HG02884 (cell line): ENCODE results near the gene STK25.

Source experiments
- ATAC-seq: cut with Tn5 transposase; IDR thresholded peaks from one replicate; pipeline ENCODE4 v1.9.1; 2021; ENCODE audit warnings: mild to moderate bottlenecking, moderate library complexity; ENCODE audit not compliant: unreplicated experiment

STK25 gene

DNA sequence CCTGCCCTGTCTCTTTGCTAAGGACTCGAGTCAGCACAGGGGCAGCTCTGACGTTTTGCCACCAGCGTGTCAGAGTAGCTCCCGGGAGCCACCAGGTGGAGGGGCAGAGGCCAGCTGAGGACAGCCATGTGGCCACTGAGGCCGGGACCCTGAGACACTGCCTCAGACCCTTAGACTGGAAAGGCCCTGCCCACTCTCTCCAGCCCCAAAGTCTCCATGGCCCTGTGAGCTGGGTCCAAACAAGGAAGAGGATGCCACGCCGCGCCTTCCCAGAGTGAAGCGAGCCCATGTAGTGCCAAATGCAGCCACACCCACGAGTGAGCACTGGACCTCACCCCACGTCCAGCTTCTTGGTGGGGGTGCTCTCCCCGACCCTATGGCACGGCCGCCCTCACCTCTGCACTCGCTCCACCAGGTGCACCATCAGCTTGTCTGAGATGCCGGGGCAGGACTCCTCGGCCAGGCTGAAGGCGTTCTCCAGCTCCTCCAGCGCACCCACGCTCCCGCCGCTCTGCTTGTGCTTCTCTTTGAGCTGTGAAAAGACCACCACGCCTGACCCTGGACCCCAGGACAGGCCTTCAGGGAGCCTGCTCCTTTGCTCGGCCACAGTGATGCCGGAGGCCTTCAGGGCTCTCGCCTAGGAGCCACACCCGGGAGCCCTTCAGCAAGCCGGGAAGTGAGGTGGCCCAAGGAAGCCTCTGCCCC, 12.2 kb downstream of the STK25 start:
- ATAC-seq = no peak

DNA sequence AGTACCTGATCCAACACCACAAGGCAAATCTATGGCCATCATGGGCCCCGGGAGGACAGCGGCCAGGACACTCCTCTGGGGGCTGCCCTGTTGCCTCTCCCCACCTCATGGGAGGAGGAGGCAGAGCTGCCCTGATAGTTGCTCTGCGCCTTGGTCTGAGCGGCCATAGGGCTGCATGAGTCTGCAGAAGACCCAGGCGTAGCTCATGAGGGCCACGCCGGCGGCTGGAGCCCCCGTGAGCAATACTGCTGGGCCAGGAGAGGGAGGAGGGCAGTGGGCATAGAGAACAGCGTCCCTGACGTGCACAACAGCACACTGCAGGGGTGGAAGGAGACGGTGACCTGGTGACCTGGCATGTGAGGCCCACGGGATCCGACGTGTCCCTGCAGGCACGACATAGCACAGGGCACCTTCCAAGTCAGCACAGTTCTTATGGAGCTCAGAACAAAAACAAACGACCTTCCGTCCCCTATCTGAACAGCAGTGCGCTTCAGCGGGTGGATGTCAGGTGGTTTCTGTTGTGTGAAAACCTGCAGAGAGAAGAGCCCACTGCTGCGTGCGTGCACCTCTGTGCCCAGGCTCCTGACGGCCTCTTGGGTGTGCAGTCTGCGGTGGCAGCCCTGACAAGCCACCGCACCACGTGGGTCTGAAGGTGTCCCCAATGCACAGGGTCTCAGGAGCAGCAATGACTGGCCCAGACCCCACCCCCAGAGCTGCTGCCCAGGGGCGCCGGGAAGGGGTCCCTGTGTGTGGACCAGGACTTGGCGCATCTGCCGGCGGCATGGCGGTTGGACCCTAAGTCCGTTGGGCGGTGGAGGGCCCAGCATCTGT, 13.0 kb downstream of the STK25 start:
- ATAC-seq = no peak

DNA sequence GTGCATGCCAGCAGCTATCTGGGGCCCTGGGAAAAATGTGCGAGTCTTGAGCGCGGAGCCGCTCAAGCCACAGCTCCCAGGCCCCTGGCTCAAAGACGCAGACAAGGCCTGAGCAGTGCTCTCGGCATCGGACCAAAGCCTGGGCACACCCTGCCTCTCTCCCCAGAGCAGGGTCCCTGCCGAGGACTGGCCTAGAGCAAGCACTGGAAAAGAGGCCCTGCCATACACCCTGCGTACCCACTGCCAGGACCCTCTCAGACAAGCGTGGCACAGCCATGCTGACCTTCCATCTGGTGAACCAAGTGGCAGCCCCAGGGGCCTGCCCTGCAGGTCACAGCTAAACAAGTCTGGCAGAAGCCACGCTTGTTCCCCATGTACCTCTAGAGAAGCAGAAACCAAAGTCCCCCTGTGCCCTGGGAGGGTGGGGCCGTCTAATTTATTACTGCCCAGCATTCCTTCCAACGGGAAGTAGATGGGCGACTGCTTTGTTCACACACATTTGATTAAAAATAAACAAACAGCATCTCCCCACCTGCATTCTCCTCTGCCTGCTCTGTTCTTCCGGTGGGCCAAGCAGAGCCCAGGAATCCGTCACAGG, 14.0 kb downstream of the STK25 start:
- ATAC-seq = no peak

DNA sequence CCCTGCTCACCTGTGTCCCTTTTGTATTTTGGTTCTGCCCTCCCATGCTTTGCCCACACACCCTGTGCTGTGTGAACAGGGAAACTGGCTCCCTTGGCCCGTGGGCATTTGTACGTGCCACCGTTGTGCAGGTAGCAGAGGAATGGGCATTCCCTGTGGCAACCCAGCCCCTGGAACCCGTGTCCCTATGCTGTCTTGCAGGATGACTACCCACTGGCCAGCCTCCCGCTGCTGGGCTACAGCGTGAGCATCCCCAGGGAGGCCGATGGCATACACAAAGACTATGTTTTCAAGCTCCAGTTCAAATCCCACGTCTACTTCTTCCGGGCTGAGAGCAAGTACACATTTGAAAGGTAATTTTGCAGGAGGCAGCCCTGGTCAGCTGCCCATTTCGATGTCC, 15.3 kb downstream of the STK25 start:
- ATAC-seq = no peak

DNA sequence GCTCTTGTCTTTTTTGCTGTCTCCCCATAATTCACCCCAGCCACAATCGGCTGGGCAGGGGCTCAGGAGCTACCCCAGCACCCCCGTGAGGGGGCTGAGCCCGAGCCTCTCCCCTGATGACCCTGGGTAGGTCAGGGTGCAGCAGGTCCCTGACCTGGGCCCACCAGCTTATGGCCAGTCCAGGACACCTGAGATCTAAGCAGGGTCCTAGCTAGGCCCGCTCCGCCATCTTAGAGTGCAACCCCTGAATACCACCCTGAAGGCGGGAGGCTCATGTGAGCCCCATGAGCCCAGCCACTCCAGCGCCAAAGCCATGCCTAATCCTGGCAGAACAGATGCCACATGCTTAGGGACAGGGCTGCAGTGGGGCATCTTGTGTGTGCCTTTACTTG, 16.2 kb downstream of the STK25 start:
- ATAC-seq = no peak

DNA sequence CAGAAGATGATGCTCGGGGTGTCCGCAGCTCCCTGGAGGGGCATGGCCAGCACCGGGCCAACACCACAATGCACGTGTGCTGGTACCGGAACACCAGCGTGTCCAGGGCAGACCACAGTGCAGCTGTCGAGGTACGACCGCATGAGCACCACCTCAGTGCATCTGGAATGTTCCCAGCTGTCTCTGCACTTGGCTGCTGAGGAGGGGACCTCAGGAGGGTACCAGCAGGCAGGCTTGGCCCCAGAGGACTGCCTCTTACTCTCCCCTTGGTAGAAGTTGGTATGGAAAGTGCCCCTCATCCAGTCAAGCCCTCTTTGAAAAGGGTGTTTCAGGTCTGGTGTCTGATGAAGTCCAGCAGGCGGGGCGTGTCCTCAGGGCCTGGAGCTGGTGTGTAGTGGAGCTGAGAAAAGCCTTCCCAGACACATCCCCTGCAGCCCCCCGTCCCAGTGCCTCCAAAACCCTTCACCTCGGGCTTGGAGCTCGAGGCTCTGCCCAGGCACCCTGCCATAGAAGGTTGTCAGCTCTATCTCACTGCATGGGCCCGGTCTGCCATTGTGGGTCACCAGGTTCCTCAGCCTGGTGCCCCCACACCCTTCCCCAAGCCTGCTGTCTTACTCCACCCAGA, 16.7 kb downstream of the STK25 start:
- no peak for ATAC-seq

DNA sequence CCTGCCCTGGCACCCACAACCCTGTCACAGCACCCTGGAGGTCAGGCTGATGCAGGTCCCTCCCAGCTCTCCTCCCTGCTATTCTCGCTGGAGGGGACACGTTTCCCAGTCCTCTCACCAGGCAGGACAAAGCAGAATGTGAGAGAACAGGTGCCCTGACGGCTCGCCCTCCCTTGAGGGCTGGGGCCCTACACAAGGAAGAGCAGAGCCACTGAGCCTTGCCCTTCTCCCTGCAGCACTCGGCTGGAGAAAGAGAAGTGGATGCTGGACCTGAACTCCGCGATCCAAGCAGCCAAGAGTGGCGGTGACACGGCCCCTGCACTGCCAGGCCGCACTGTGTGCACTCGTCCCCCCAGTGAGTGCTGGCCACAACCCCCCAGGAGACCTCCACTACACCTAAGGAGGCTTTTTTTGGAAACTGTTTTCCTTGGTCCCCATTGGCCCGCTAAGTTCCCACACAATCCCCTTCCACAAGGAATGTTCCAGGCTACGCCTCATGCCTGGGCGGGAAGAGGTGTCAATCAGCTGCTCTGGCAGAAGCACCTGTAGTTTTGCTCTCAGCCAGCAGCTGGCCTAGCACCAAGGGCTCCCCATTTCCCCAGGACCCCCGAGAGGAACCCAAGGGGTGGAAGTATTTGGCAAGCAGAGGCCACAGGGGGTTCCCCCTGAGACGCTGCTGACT, 17.4 kb downstream of the STK25 start:
- ATAC-seq = no peak

DNA sequence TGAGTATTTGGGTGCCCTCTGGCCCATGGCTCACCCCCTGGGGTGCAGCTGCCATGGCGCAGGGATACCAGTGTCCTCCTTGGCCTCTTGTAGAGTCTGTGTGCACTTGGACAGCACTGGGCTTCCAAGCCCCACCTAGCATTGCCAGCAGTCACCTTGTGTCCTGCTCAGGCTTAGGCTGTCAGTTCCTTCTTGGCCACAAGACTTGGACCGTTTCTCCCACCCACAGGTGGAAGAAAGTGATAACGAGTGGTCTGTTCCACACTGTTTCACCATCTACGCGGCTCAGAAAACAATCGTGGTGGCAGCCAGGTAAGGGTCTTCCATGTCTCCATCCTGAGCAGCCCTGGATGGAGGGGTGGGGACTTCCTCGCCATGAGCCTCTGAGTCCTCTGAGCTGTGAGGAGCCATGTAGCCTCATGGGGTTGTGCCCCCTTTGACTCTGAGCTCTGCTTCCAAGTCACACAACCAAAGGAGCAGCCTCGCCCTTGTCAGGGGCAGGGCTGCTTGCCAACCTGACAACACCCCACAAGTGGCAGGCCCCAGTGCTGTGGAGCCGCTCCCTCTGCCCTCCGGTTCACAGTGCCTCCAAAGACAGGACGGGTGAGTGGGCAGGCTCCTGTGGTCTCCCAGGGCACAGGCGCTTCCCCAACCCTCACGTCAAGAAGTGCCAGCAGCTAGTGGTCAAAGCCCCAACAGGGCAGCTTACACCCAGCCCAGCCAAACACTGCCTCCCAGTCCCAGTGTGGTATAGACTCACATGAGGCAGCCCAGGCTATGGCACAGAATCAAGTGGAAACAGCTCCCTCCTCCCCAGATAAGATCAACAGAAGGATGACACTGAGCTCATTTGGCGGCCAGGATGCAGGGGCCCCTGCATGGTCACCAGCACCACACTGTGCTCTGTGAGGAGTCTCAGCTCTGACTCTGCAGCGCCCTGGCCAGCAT, 18.4 kb downstream of the STK25 start:
- no peak for ATAC-seq

DNA sequence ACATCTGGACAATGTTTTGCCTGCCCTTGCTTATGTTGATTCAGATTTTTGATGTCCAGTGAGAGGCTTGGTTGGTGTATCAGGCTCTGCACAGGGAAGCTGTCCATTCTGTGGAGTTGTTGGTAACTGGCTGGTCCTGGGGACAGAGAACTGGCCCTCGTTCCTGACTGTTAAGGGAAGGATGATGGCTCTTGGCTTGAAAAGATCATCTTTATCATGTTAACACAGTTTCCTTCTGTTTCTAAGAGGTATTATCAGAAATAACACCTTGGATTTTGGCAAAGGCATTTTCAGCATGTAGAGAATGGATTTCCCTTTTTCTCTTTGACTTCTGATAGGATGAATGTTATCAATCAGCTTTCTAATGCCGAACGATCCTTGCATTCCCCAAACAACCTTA, 19.3 kb downstream of the STK25 start:
- no peak for ATAC-seq

DNA sequence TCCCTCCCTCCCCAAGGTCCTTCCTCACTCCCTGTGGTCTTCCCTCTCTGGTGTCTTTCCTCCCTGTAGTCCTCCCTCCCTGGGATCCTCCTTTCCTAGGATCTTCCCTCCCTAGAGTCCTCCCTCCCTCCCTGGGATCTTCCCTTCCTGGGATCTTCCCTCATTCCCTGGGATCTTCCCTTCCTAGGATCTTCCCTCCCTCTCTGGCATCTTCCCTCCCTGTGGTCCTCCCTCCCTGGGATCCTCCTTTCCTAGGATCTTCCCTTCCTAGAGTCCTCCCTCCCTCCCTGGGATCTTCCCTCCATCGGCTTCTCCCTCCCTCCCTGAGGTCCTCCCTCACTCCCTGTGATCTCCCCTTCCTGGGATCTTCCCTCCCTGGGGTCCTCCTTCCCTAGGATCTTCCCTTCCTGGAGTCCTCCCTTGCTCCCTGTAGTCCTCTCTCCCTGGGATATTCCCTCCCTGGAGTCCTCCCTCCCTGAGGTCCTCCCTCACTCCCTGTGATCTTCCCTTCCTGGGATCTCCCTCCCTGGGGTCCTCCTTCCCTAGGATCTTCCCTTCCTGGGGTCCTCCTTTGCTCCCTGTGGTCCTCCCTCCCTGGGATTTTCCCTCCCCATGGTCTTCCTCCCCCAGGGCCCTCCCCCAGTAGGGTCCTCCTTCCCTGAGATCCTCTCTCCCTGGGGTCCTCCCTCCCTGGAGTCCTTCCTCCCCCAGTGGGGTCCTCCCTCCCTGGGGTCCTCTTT, 23.0 kb downstream of the STK25 start:
- no peak for ATAC-seq

DNA sequence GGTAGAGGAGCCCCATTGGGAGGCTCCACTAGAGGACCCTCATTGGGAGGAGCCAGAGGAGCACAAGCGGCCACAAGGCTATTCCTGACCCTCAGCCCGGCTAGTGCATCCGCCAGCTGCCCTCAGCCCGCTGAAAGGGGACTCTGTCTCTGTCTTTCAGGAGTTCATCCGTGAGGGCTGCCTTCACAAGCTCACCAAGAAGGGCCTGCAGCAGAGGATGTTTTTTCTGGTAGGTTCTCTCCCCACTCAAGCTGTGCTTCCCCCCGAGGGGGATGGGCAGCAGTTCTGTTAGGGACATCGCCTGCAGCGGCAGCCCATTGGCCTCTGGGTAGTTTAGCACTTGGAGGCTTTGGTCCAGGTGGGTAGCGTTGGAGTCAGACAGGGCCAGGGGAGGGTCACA, 25.1 kb downstream of the STK25 start:
- no peak for ATAC-seq

DNA sequence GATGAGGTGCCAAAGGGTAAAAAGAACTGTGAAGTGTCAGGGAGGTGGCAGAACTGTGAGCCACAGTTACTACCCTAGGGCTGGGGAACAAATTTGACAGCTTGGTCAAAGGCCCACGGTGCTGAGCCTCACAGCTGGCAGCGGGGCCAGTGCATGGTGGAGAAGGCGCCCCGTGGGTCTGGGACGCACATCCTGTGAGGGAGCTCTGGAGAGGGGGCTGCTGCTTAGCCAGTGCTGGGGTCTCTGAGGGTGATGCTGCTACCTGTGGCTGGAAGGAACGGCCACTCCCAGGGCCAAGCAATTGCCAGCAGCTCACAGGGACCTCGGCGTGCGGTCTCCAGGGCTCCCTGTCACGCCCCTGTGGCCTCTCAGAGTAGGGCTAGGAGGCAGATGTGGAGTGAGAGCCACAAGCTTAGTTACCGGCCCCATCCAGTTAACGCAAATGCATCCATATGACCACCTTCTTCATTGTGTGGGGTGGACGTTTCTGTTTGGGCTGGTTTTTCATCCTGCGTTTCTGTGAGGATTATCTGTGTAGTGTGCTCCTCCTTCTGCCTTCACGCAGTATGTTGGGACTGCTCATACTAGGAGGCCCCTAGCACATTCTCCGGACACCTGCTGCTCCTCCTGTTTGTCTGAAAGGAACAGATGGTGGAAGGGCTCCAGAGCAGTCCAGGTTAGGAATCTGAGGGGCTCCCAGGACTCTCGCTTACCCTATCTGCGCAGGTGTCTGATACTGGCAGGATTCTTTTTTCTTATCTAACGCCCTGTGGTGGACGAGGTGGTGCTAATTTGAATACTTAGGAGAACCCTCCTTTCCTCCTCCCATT, 26.0 kb downstream of the STK25 start:
- ATAC-seq = no peak

DNA sequence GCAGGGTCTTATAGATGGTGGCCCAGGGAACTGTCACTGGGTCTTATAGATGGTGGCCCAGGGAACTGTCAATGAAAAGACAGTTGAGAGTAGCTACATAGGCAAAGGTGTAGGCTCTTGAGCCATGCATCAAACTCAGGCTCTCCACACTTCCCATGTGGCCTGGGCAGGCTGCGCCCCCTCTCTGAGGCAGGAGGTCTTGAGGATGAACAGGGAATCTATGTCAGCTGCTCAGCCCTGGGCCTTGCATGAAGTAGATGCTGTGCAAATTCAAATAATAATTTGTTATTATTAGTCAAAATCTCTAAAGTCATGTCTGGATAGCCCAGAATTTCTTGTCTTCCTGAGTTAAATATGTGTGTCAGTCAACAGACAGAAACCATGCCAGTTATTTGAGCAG, 26.7 kb downstream of the STK25 start:
- ATAC-seq = no peak

DNA sequence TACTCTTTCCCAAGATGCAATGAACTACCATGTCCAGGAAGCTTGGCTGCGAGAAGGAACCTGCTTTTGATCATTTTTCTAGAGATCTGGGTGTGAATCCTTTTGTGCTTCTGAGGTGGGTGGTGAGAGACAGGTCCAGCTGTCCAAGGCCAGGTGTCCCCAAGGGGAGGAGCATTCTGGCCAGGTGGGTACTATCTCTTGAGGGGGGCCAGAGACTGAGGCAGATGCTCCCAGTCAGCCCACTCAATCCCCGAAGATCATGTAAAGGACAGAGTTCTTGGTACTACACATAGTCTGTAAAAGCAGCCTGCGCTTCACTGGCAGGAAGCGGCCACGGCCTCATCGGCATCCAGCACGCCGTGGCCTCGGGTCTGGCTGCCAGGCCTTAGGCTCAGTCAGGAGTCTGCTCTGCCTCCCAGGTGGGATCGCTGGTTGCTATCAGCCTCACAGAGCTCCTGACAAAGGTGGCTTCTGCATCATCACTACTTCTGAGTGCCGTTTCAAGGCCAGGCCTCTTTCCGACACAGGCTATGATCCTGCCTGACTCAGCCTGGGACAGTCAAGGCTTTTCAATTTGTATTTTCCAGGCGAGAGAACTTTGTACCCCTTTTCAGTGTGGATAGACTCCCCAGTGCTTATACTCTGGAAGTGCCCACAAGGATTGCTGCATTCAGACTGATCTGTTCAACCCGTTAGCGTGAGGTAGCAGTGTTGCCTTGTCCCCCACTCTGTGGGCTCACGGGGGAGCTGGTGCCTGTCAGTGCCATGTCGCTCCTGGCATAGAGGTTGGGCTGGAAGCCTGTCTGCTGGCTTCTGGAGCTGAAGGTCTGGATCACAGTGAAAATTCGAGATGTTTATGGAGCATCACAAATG, 29.1 kb downstream of the STK25 start:
- ATAC-seq = no peak

DNA sequence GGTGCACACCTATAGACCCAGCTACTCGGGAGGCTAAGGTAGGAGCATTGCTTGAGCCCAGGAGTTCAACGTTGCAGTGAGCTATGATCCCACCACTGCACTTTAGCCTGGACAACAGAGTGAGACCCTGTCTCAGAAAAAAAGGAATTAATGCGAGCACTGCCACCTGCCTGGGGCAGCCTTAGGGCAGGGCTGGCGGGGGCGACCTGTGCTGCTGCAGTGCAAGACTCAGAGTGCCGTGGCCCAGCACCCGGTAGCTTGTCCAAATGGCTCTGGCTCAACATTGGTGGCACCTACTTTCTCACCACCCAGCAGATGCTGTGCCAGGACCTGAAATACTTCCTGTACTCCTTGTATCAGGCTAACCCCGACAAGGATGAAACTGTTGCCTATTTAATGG, 30.2 kb downstream of the STK25 start:
- ATAC-seq = no peak

DNA sequence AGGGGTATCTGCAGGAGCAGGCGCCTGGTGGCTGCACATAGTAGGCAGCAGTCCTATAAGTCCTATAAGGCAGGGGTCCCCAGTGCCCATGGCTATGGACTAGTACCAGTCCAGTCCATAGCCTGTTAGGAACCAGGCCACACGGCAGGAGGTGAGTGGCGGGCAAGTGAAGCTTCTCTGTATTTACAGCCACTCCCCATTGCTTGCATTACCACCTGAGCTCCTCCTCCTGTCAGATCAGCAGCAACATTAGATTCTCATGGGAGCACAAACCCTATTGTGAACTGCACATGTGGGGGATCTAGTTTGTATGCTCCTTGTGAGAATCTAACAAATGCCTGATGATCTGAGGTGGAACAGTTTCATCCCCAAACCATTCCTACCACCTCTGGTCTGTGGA, 33.1 kb downstream of the STK25 start:
- no peak for ATAC-seq

DNA sequence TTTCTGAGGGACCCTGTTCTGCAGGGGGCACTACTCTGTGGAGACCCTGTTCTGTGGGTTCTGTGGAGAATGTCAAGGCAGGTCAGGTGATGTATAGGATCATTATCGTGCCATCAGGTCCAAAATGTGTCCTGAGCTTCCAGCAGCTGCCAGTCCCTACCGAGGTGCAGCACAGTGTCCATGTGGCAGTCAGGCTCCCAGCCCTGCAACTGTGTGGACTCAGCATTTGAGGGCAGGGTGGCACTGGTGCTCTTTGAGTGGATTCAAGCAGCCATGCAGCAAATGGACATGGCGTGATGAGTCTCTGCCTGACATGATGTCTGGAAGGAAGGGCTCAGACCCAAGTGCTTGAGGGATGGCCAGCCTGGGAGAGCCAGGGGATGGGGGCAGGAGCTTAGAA, 35.0 kb downstream of the STK25 start:
- ATAC-seq = no peak

DNA sequence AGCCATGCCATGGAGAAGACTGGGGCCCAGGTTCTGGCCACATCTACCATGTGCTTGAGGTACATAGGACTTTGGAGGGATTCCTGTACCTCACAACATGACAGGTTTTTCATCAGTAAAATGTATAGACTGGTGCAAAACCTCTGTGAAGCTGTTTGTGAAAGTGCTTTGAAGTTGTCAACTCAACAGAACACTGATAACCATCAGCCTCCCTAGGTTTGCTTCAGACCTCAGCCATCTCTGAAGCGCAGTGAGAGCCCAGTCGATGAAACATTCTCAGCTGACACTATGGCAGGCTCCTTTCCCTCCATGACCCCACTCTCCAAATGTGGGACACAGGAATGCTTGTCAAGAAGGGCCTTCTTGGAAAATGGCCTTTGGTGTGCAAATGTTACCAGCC, 38.6 kb downstream of the STK25 start:
- ATAC-seq = no peak
